KBM-7 (cell line): ENCODE measurements around the gene VN1R4.
A peak's percentile ranks its signal among the peaks of the same experiment; 100 is the strongest.
"Not testable (repeated sequence)": the region's sequence is repeated elsewhere in the genome, so short reads cannot be mapped to it uniquely, and the experiment has no call there.

ENCODE experiments used
- DNase-seq: peaks from one replicate; pipeline ENCODE4 v3.0.0-alpha.2; 2015
- in situ Hi-C: fragments of 300-500 bp; cut with MboI; formaldehyde crosslinking; loops from 2 replicates; pipeline ENCODE4 v1.14.3; 2020; ENCODE audit warnings: low sequenced_read_pairs, low pct_unique_long_range_greater_than_20kb, mixed read lengths

VN1R4 gene

GRCh38 chr19:53267623-53268022 lies at the start of gene VN1R4:
Gene VN1R4, minus strand, starts transcription at chr19:53267723. Its CDS starts 58 bp downstream, at chr19:53267665.
- DNase-seq, in situ Hi-C loops: not testable (repeated sequence)

GRCh38 chr19:53311897-53312296 lies 44.4 kb upstream of the VN1R4 start:
- DNase-seq: no peak
- in situ Hi-C loops: no loop called here

GRCh38 chr19:53311044-53311443 lies 43.5 kb upstream of the VN1R4 start:
- in situ Hi-C loops: no loop called here
- peak; percentile 9 for DNase-seq

GRCh38 chr19:53308339-53308811 lies 40.9 kb upstream of the VN1R4 start:
- no peak for DNase-seq
- in situ Hi-C loops: no loop called here

GRCh38 chr19:53301341-53301740 lies 33.8 kb upstream of the VN1R4 start:
- in situ Hi-C loops, DNase-seq: not testable (repeated sequence)

- in situ Hi-C loops: no loop called here
- DNase-seq: peak; percentile 28
These were observed 27.4 kb upstream of the VN1R4 start for GRCh38 chr19:53294786-53295441.

- DNase-seq: no peak
- in situ Hi-C loops: no loop called here
These were observed 23.4 kb upstream of the VN1R4 start for GRCh38 chr19:53290758-53291549.

- DNase-seq: no peak
- in situ Hi-C loops: no loop called here
These were observed 17.6 kb upstream of the VN1R4 start for GRCh38 chr19:53285087-53285486.

GRCh38 chr19:53281947-53282346 lies 14.4 kb upstream of the VN1R4 start:
- in situ Hi-C loops, DNase-seq: not testable (repeated sequence)

- no peak for DNase-seq
- in situ Hi-C loops: no loop called here
These were observed 8.0 kb upstream of the VN1R4 start for GRCh38 chr19:53275480-53275879.

GRCh38 chr19:53272044-53272443 lies 4.5 kb upstream of the VN1R4 start:
- no peak for DNase-seq
- in situ Hi-C loops: no loop called here

- DNase-seq, in situ Hi-C loops: not testable (repeated sequence)
These were observed 2.3 kb upstream of the VN1R4 start for GRCh38 chr19:53269861-53270260.

GRCh38 chr19:53257715-53258342 lies 9.7 kb downstream of the VN1R4 start, which contains the start of gene VN1R2:
Gene VN1R2, plus strand, starts transcription at chr19:53258292. Its CDS starts 84 bp downstream, at chr19:53258376.
- DNase-seq: not testable (repeated sequence)

GRCh38 chr19:53254411-53255341 lies 12.8 kb downstream of the VN1R4 start, which contains the start of gene ZNF677:
Gene ZNF677, minus strand, starts transcription at chr19:53254873. Its CDS starts 3,323 bp downstream, at chr19:53251550.
- in situ Hi-C loops: no loop called here
- no peak for DNase-seq

More at GRCh38 chr19:53257715-53258342, 9.7 kb downstream of the VN1R4 start, which contains the start of gene VN1R2:
- in situ Hi-C loops: not testable (repeated sequence)

GRCh38 chr19:53246498-53246897 lies 21.0 kb downstream of the VN1R4 start:
- in situ Hi-C loops: no loop called here
- DNase-seq: no peak

- no peak for DNase-seq
- in situ Hi-C loops: no loop called here
These were observed 30.3 kb downstream of the VN1R4 start for GRCh38 chr19:53237114-53237777.

- in situ Hi-C loops: no loop called here
- no peak for DNase-seq
These were observed 42.9 kb downstream of the VN1R4 start for GRCh38 chr19:53224606-53225005.

- in situ Hi-C loops, DNase-seq: not testable (repeated sequence)
These were observed 44.8 kb downstream of the VN1R4 start for GRCh38 chr19:53222716-53223115.
